Choroid plexus epithelial cell (primary cell): ENCODE data around the gene RAB7A.

Source experiments
- DNase-seq: peaks from one replicate; pipeline ENCODE4 v3.0.0-alpha.2; 2010; ENCODE audit warnings: low read depth
- H3K4me3 ChIP-seq: 2 replicates; pipeline ENCODE4 v1.5.1; 2011; ENCODE audit warnings: low read depth, mild to moderate bottlenecking, control low read depth, low read length, moderate library complexity
- CTCF ChIP-seq: conservative IDR thresholded peaks from 2 replicates; pipeline ENCODE4 v1.5.1; 2011; ENCODE audit warnings: low read depth, mild to moderate bottlenecking, control low read depth, inconsistent platforms, low read length, moderate library complexity

Gene RAB7A

GRCh38 chr3:128858167-128858566 lies 132.2 kb downstream of the RAB7A start:
- DNase-seq, result no peak
- TF ChIP-seq CTCF, result no peak
- no peak overlapping the region for H3K4me3 ChIP-seq

- peak; percentile 13 for DNase-seq
These were observed 133.6 kb downstream of the RAB7A start for GRCh38 chr3:128859630-128860029.

GRCh38 chr3:128861491-128861890 lies 135.5 kb downstream of the RAB7A start:
- no peak for TF ChIP-seq CTCF
- DNase-seq, result no peak

More at GRCh38 chr3:128859630-128860029, 133.6 kb downstream of the RAB7A start:
- no peak for TF ChIP-seq CTCF
- H3K4me3 ChIP-seq, result no peak overlapping the region

GRCh38 chr3:128863560-128863959 lies 137.6 kb downstream of the RAB7A start:
- TF ChIP-seq CTCF, result peak; percentile 49
- DNase-seq, result no peak
- no peak overlapping the region for H3K4me3 ChIP-seq

More at GRCh38 chr3:128861491-128861890, 135.5 kb downstream of the RAB7A start:
- H3K4me3 ChIP-seq, result no peak overlapping the region
